Astrocyte (in vitro differentiated cells and primary cell): Measurements from ENCODE around the gene CD247. TPM values are rescaled to one million over a fixed set of nuclear protein-coding genes. Genes with fewer than 3 reads are reported as not detected.

Source experiments
- DNase-seq: peaks from one replicate; pipeline ENCODE4 v3.0.0-alpha.2; 2010; ENCODE audit warnings: low read depth
- FAIRE-seq: peaks from 2 replicates; lab custom pipeline; 2011; peaks lifted over from hg19 to GRCh38; lab: Jason Lieb, UNC
- H2AFZ ChIP-seq: 2 replicates; pipeline ENCODE4 v1.6.0; 2012; ENCODE audit warnings: low read depth, low read length, inconsistent platforms
- H3K27ac ChIP-seq: 2 replicates; pipeline ENCODE4 v1.5.1; 2011; ENCODE audit warnings: low read depth, low read length, inconsistent platforms
- H3K27me3 ChIP-seq: 2 replicates; pipeline ENCODE4 v1.6.0; 2011; ENCODE audit warnings: low read length, inconsistent platforms; ENCODE audit not compliant: insufficient read depth
- H3K36me3 ChIP-seq: 2 replicates; pipeline ENCODE4 v1.5.1; 2011; ENCODE audit warnings: low read length, inconsistent platforms; ENCODE audit not compliant: insufficient read depth
- H3K4me1 ChIP-seq: 2 replicates; pipeline ENCODE4 v1.5.1; 2011; ENCODE audit warnings: low read length, inconsistent platforms; ENCODE audit not compliant: insufficient read depth
- H3K4me2 ChIP-seq: 2 replicates; pipeline ENCODE4 v1.6.0; 2012; ENCODE audit warnings: low read length, inconsistent platforms
- H3K4me3 ChIP-seq: 2 replicates; pipeline ENCODE4 v1.5.1; 2011; ENCODE audit warnings: low read depth, mild to moderate bottlenecking, low read length, inconsistent platforms; ENCODE audit not compliant: insufficient read depth
- H3K79me2 ChIP-seq: 2 replicates; pipeline ENCODE4 v1.6.0; 2012; ENCODE audit warnings: mild to moderate bottlenecking, low read length, inconsistent platforms; ENCODE audit not compliant: insufficient read depth
- H3K9ac ChIP-seq: 2 replicates; pipeline ENCODE4 v1.6.0; 2012; ENCODE audit warnings: mild to moderate bottlenecking, low read length, inconsistent platforms
- H3K9me3 ChIP-seq: 2 replicates; pipeline ENCODE4 v1.5.1; 2012; ENCODE audit warnings: low read depth, mild to moderate bottlenecking, low read length, inconsistent platforms; ENCODE audit not compliant: insufficient read depth
- H4K20me1 ChIP-seq: 2 replicates; pipeline ENCODE4 v1.6.0; 2012; ENCODE audit warnings: low read length, inconsistent platforms; ENCODE audit not compliant: insufficient read depth
- H3K27ac Mint-ChIP-seq: one replicate; pipeline ENCODE4 v1.8.0; 2021; ENCODE audit warnings: mild to moderate bottlenecking, mixed read lengths; ENCODE audit not compliant: unreplicated experiment
- H3K27me3 Mint-ChIP-seq: one replicate; pipeline ENCODE4 v1.8.0; 2021; ENCODE audit warnings: low read depth, mixed read lengths; ENCODE audit not compliant: unreplicated experiment
- H3K36me3 Mint-ChIP-seq: one replicate; pipeline ENCODE4 v1.8.0; 2021; ENCODE audit warnings: low read depth, mixed read lengths; ENCODE audit not compliant: unreplicated experiment
- H3K4me1 Mint-ChIP-seq: one replicate; pipeline ENCODE4 v1.8.0; 2021; ENCODE audit warnings: low read depth, mixed read lengths; ENCODE audit not compliant: unreplicated experiment
- H3K4me3 Mint-ChIP-seq: one replicate; pipeline ENCODE4 v1.8.0; 2021; ENCODE audit warnings: mild to moderate bottlenecking, moderate library complexity, mixed read lengths; ENCODE audit not compliant: unreplicated experiment
- H3K9me3 Mint-ChIP-seq: one replicate; pipeline ENCODE4 v1.8.0; 2021; ENCODE audit warnings: mild to moderate bottlenecking, mixed read lengths; ENCODE audit not compliant: unreplicated experiment
- EZH2 ChIP-seq: IDR thresholded peaks from 2 replicates; pipeline ENCODE4 v1.6.1; 2012; ENCODE audit warnings: mild to moderate bottlenecking, low read length, inconsistent platforms; ENCODE audit not compliant: insufficient read depth
- total RNA-seq: library from RNA; stranded (reverse); gene quantifications from 2 replicates; pipeline ENCODE4 v1.2.1, GENCODE V29; 2021
- TF ChIP-seq, protein P1 (sequence below): IDR thresholded peaks from 2 replicates; pipeline ENCODE4 v1.5.1; 2011; ENCODE audit warnings: low read depth, mild to moderate bottlenecking, inconsistent platforms, low read length, moderate library complexity; ENCODE audit not compliant: insufficient read depth

Gene CD247
- total RNA-seq, 1 donor from 2014 or later = not detected

DNA sequence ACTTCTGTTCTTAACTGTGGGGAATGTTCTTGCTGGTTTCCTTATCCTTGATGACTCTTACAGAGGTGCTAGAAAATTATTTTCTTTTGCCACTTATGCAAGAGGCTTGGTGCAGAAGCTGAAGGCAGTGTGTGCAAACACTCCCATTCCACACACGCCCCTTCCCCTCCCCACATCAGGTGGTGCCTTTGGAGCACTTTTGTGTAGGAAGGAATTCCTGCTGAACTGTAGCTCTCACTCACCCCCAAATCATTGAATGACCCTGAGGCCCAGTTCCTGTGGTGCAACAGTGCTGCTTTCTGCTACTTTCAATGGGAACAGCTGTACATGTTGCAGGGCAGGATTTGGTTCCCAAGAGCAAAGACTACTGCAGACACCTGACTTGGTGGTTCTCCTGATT is 101.8 kb downstream of the CD247 start:
- H3K79me2 ChIP-seq = no peaks in the 10 kb centered on the region

DNA sequence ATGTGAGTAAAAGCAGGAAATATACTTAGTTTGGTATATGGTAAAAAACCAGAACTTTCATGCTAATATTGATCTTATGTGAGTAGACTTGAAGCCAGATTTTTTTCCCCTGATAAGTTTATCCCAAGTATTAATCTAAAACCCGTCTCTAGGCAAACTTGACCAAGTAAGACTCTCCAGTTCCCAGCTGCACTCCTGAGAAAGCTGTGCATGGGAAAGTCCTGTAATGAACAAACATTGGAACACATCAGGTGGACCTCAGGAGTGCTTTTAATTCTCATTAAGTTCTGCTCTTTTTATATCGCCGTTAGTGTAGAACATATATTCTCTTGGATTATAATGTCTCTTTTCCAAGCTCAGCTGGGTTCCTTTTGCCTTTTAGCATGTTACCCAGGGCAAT is 105.0 kb downstream of the CD247 start:
- Mint-ChIP-seq H3K9me3 (no peaks in the 10 kb centered on the region), H3K27ac (no peak overlapping the region), H3K36me3 (peaks cover 14% of the 10 kb centered on the region), H3K27me3 (no peaks in the 10 kb centered on the region), H3K4me3 (no peak overlapping the region), H3K4me1 (peaks cover 11% of the 10 kb centered on the region)
- H2AFZ ChIP-seq = no peak overlapping the region
- H3K27ac ChIP-seq = no peak overlapping the region
- H3K27me3 ChIP-seq = no peaks in the 10 kb centered on the region
- DNase-seq (no peak), FAIRE-seq (no peak)
- H3K4me2 ChIP-seq = no peak overlapping the region
- peaks cover 10% of the 10 kb centered on the region for H3K36me3 ChIP-seq
- TF ChIP-seq, protein P1, sequence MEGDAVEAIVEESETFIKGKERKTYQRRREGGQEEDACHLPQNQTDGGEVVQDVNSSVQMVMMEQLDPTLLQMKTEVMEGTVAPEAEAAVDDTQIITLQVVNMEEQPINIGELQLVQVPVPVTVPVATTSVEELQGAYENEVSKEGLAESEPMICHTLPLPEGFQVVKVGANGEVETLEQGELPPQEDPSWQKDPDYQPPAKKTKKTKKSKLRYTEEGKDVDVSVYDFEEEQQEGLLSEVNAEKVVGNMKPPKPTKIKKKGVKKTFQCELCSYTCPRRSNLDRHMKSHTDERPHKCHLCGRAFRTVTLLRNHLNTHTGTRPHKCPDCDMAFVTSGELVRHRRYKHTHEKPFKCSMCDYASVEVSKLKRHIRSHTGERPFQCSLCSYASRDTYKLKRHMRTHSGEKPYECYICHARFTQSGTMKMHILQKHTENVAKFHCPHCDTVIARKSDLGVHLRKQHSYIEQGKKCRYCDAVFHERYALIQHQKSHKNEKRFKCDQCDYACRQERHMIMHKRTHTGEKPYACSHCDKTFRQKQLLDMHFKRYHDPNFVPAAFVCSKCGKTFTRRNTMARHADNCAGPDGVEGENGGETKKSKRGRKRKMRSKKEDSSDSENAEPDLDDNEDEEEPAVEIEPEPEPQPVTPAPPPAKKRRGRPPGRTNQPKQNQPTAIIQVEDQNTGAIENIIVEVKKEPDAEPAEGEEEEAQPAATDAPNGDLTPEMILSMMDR = no peak
- TF ChIP-seq EZH2 = no peak
- no peaks in the 10 kb centered on the region for H3K9me3 ChIP-seq
- H3K4me1 ChIP-seq = no peaks in the 10 kb centered on the region
- H3K9ac ChIP-seq = no peak overlapping the region
- no peaks in the 10 kb centered on the region for H3K79me2 ChIP-seq
- no peaks in the 10 kb centered on the region for H4K20me1 ChIP-seq
- no peak overlapping the region for H3K4me3 ChIP-seq

More for the DNA sequence above, 101.8 kb downstream of the CD247 start:
- Histone ChIP-seq H3K27ac (no peak overlapping the region), H3K9me3 (no peaks in the 10 kb centered on the region), H3K4me3 (no peak overlapping the region), H4K20me1 (no peaks in the 10 kb centered on the region), H3K4me2 (no peak overlapping the region), H2AFZ (no peak overlapping the region), H3K27me3 (no peaks in the 10 kb centered on the region), H3K4me1 (no peaks in the 10 kb centered on the region), H3K9ac (no peak overlapping the region), H3K36me3 (peaks cover 10% of the 10 kb centered on the region)
- no peak for DNase-seq
- Mint-ChIP-seq H3K27ac (no peak overlapping the region), H3K4me3 (no peak overlapping the region), H3K9me3 (no peaks in the 10 kb centered on the region), H3K4me1 (peaks cover 15% of the 10 kb centered on the region), H3K27me3 (no peaks in the 10 kb centered on the region), H3K36me3 (peaks cover 12% of the 10 kb centered on the region)
- TF ChIP-seq, protein P1 = no peak
- TF ChIP-seq EZH2 = no peak
- FAIRE-seq = no peak

DNA sequence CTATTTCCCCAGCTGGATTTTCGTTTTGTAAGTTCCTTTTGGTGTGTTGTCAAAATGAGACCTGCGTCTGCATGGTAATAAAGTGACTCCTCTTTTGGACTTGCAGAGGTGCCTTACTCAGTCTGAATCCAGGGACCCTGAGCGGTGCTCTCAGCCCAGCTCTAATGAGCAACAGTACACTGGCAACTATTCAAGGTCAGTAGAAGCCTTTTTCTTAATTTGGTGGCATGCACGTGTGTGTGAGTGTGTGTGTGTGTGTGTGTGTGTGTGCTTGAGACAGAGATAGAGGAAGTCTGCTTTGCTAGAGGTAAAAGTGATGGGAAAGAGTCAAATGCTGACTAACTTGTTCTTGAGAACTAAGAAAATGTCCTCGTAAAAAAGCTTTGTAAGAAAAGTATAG is 105.4 kb downstream of the CD247 start:
- Mint-ChIP-seq H3K27me3 (no peaks in the 10 kb centered on the region), H3K4me1 (peaks cover 11% of the 10 kb centered on the region), H3K9me3 (no peaks in the 10 kb centered on the region), H3K36me3 (peaks cover 14% of the 10 kb centered on the region), H3K4me3 (no peak overlapping the region), H3K27ac (no peak overlapping the region)
- Histone ChIP-seq H3K27me3 (no peaks in the 10 kb centered on the region), H2AFZ (no peak overlapping the region), H3K4me3 (no peak overlapping the region), H3K9ac (no peak overlapping the region), H3K27ac (no peak overlapping the region), H4K20me1 (no peaks in the 10 kb centered on the region), H3K36me3 (peaks cover 10% of the 10 kb centered on the region), H3K4me2 (no peak overlapping the region), H3K79me2 (no peaks in the 10 kb centered on the region), H3K4me1 (no peaks in the 10 kb centered on the region), H3K9me3 (no peaks in the 10 kb centered on the region)
- TF ChIP-seq, protein P1 = no peak
- no peak for TF ChIP-seq EZH2
- FAIRE-seq (no peak), DNase-seq (no peak)
